K562 (cell line): ENCODE results near the gene MANBA. TPM values are rescaled to one million over a fixed set of nuclear protein-coding genes. Genes with fewer than 3 reads are reported as not detected.
A peak's percentile ranks its signal among the peaks of the same experiment; 100 is the strongest.

Experiments used
- COPS2 ChIP-seq: fragments of 450-650 bp; conservative IDR thresholded peaks from 2 replicates; pipeline ENCODE4 v1.6.1; 2016; ENCODE audit warnings: mild to moderate bottlenecking, moderate library complexity
- HLTF ChIP-seq: fragments of 450-650 bp; IDR thresholded peaks from 2 replicates; pipeline ENCODE4 v1.6.1; 2016
- HOXB6 ChIP-seq: fragments of 250-450 bp; sonication (Bioruptor Pico); IDR thresholded peaks from 2 replicates; pipeline ENCODE4 v1.5.1; 2022; ENCODE audit warnings: mild to moderate bottlenecking, borderline replicate concordance
- JUN ChIP-seq, 2 experiments: sonication (generic) in 1 of 2; formaldehyde crosslinking in 1 of 2; IDR thresholded peaks; 2 replicates each; pipeline versions ENCODE4 v1.6.1 to v1.8.0; 2012 to 2022; ENCODE audit warnings: borderline replicate concordance in 2 of 2, mild to moderate bottlenecking in 2 of 2, improper control_type of control experiment in 1 of 2, low read depth in 1 of 2, low read length in 1 of 2, missing genetic modification reagents in 1 of 2
- NFRKB ChIP-seq: fragments of 450-650 bp; IDR thresholded peaks from 2 replicates; pipeline ENCODE4 v1.6.1; 2016; ENCODE audit warnings: low read depth
- RAD21 ChIP-seq, 2 experiments: fragments of 250-450 bp in 1 of 2; fragments of 450-650 bp in 1 of 2; sonication (Bioruptor Pico) in 1 of 2; formaldehyde crosslinking in 1 of 2; IDR thresholded peaks in 1 of 2; conservative IDR thresholded peaks in 1 of 2; 2 replicates each; pipeline versions ENCODE4 v1.4.0 to v1.8.0; 2020 to 2022; ENCODE audit warnings: mild to moderate bottlenecking in 2 of 2, moderate library complexity in 1 of 2
- SNIP1 ChIP-seq: fragments of 450-650 bp; IDR thresholded peaks from 2 replicates; pipeline ENCODE4 v1.7.1; 2017; ENCODE audit warnings: low read depth, mild to moderate bottlenecking
- SREBF1 ChIP-seq: fragments of 150-350 bp; IDR thresholded peaks from 2 replicates; pipeline ENCODE4 v1.6.1; 2014; ENCODE audit warnings: antibody characterized with exemption, low read depth, low read length, borderline replicate concordance
- YBX1 ChIP-seq: fragments of 450-650 bp; IDR thresholded peaks from 2 replicates; pipeline ENCODE4 v1.7.1; 2016; ENCODE audit warnings: mild to moderate bottlenecking
- ZNF165 ChIP-seq: fragments of 250-450 bp; sonication (Bioruptor Pico); IDR thresholded peaks from 2 replicates; pipeline ENCODE4 v1.4.0; 2020; ENCODE audit warnings: borderline replicate concordance
- ZNF3 ChIP-seq: fragments of 250-450 bp; sonication (Bioruptor Pico); IDR thresholded peaks from 2 replicates; pipeline ENCODE4 v1.5.0; 2021; ENCODE audit warnings: mild to moderate bottlenecking, moderate library complexity
- ZNF445 ChIP-seq: fragments of 250-450 bp; sonication (Bioruptor Pico); IDR thresholded peaks from 2 replicates; pipeline ENCODE4 v1.4.0; 2020; ENCODE audit warnings: low read depth, mild to moderate bottlenecking, moderate library complexity
- ZNF644 ChIP-seq: fragments of 200-800 bp; sonication (Bioruptor generic); IDR thresholded peaks from 2 replicates; pipeline ENCODE4 v1.6.1; 2016; ENCODE audit warnings: low read depth, missing genetic modification characterization, missing compliant biosample characterization
- polyA plus RNA-seq, 8 experiments: library from polyadenylated mRNA; depleted of rRNA in 4 of 8; stranded (reverse) in 5 of 8; unstranded in 3 of 8; fragments of >200 nt; fragmentation: Nextera tagmentation in 2 of 8; fragmentation: Illumina TruSeq in 1 of 8; extraction: Ambion mirVana in 2 of 8; extraction: Trizol in 1 of 8; gene quantifications; 2 replicates each; pipeline versions ENCODE4 v1.2.1 to v1.2.3, GENCODE V29; 2011 to 2014; ENCODE audit warnings: inconsistent platforms in 1 of 8, missing spikeins in 1 of 8
- total RNA-seq, 7 experiments: library from RNA; depleted of rRNA in 6 of 7; stranded (reverse); fragments of >200 nt in 6 of 7; fragmentation: Illumina TruSeq in 2 of 7; extraction: Trizol in 2 of 7; gene quantifications; 2 replicates each; pipeline versions ENCODE4 v1.2.1 to v1.2.3, GENCODE V29; 2011 to 2021; ENCODE audit warnings: low replicate concordance in 1 of 7
- TF ChIP-seq, protein P1 (sequence below): fragments of 450-650 bp; formaldehyde crosslinking; IDR thresholded peaks from 2 replicates; pipeline ENCODE4 v1.4.0; 2022; ENCODE audit warnings: missing genetic modification characterization
- TF ChIP-seq, protein P2 (sequence below): fragments of 250-450 bp; sonication (Bioruptor Pico); IDR thresholded peaks from 2 replicates; pipeline ENCODE4 v1.8.0; 2021; ENCODE audit warnings: mild to moderate bottlenecking, moderate library complexity
- TF ChIP-seq, protein P3 (sequence below): fragments of 250-450 bp; sonication (Bioruptor Pico); IDR thresholded peaks from 2 replicates; pipeline ENCODE4 v1.4.0; 2020; ENCODE audit warnings: mild to moderate bottlenecking
- TF ChIP-seq, protein P4 (sequence below), 3 experiments: IDR thresholded peaks in 2 of 3; conservative IDR thresholded peaks in 1 of 3; 2 replicates each; pipeline ENCODE4 v1.5.1; 2011 to 2012; ENCODE audit warnings: low read length in 3 of 3, mild to moderate bottlenecking in 3 of 3, control low read depth in 2 of 3, improper control_type of control experiment in 1 of 3, inconsistent platforms in 1 of 3, low read depth in 1 of 3, mixed read lengths in 1 of 3, moderate library complexity in 1 of 3; ENCODE audit not compliant: insufficient read depth in 2 of 3
- TF ChIP-seq, protein P5 (sequence below): IDR thresholded peaks from 2 replicates; pipeline ENCODE4 v1.6.1; 2016; ENCODE audit warnings: missing genetic modification characterization, missing compliant biosample characterization

The MANBA gene
- total and polyA plus RNA-seq, 9 of the 15 experiments (the other 6 are each of a cell fraction or from before 2014, with no cell fraction given), result 1.8 to 12.9 (median 7.7) TPM

- TF ChIP-seq, protein P1, sequence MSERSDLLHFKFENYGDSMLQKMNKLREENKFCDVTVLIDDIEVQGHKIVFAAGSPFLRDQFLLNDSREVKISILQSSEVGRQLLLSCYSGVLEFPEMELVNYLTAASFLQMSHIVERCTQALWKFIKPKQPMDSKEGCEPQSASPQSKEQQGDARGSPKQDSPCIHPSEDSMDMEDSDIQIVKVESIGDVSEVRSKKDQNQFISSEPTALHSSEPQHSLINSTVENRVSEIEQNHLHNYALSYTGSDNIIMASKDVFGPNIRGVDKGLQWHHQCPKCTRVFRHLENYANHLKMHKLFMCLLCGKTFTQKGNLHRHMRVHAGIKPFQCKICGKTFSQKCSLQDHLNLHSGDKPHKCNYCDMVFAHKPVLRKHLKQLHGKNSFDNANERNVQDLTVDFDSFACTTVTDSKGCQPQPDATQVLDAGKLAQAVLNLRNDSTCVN, result peak; percentile 75; the same call in 1 of the 2 replicates
- TF ChIP-seq, protein P2, sequence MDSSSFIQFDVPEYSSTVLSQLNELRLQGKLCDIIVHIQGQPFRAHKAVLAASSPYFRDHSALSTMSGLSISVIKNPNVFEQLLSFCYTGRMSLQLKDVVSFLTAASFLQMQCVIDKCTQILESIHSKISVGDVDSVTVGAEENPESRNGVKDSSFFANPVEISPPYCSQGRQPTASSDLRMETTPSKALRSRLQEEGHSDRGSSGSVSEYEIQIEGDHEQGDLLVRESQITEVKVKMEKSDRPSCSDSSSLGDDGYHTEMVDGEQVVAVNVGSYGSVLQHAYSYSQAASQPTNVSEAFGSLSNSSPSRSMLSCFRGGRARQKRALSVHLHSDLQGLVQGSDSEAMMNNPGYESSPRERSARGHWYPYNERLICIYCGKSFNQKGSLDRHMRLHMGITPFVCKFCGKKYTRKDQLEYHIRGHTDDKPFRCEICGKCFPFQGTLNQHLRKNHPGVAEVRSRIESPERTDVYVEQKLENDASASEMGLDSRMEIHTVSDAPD, result no peak
- TF ChIP-seq JUN (IDR thresholded peaks at IDR 0.05; ENCODE audit: borderline replicate concordance, low read depth, low read length) (no peak), JUN (CRISPR knock-in tag; IDR thresholded peaks at IDR 0.05; ENCODE audit: borderline replicate concordance) (no peak), HOXB6 (CRISPR knock-in tag) (no peak), RAD21 (CRISPR knock-in tag; conservative IDR thresholded peaks at IDR 0.05 in 1 of 2, IDR thresholded peaks at IDR 0.05 in 1 of 2) (peak in 1 of 2 experiments; percentile 49; a peak in 3 of 4 replicates), ZNF165 (CRISPR knock-in tag) (no peak), YBX1 (0 out of 2 replicates have a peak, but pooled peaks have one; percentile 70), COPS2 (no peak), ZNF445 (CRISPR knock-in tag) (no peak), SNIP1 (0 out of 2 replicates have a peak, but pooled peaks have one; percentile 12), ZNF644 (no peak), ZNF3 (CRISPR knock-in tag) (no peak), NFRKB (0 out of 2 replicates have a peak, but pooled peaks have one; percentile 30), HLTF (0 out of 2 replicates have a peak, but pooled peaks have one; percentile 49), SREBF1 (no peak)
- TF ChIP-seq, protein P3, sequence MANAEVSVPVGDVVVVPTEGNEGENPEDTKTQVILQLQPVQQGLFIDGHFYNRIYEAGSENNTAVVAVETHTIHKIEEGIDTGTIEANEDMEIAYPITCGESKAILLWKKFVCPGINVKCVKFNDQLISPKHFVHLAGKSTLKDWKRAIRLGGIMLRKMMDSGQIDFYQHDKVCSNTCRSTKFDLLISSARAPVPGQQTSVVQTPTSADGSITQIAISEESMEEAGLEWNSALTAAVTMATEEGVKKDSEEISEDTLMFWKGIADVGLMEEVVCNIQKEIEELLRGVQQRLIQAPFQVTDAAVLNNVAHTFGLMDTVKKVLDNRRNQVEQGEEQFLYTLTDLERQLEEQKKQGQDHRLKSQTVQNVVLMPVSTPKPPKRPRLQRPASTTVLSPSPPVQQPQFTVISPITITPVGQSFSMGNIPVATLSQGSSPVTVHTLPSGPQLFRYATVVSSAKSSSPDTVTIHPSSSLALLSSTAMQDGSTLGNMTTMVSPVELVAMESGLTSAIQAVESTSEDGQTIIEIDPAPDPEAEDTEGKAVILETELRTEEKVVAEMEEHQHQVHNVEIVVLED, result no peak
- TF ChIP-seq, protein P4, sequence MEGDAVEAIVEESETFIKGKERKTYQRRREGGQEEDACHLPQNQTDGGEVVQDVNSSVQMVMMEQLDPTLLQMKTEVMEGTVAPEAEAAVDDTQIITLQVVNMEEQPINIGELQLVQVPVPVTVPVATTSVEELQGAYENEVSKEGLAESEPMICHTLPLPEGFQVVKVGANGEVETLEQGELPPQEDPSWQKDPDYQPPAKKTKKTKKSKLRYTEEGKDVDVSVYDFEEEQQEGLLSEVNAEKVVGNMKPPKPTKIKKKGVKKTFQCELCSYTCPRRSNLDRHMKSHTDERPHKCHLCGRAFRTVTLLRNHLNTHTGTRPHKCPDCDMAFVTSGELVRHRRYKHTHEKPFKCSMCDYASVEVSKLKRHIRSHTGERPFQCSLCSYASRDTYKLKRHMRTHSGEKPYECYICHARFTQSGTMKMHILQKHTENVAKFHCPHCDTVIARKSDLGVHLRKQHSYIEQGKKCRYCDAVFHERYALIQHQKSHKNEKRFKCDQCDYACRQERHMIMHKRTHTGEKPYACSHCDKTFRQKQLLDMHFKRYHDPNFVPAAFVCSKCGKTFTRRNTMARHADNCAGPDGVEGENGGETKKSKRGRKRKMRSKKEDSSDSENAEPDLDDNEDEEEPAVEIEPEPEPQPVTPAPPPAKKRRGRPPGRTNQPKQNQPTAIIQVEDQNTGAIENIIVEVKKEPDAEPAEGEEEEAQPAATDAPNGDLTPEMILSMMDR (IDR thresholded peaks at IDR 0.05 in 2 of 3, conservative IDR thresholded peaks at IDR 0.05 in 1 of 3; ENCODE audit: insufficient read depth in 2 of 3, low read depth in 1 of 3, low read length in 3 of 3), result peak; percentile 35 to 61 (median 47); a peak in 5 of 6 replicates
- TF ChIP-seq, protein P5, sequence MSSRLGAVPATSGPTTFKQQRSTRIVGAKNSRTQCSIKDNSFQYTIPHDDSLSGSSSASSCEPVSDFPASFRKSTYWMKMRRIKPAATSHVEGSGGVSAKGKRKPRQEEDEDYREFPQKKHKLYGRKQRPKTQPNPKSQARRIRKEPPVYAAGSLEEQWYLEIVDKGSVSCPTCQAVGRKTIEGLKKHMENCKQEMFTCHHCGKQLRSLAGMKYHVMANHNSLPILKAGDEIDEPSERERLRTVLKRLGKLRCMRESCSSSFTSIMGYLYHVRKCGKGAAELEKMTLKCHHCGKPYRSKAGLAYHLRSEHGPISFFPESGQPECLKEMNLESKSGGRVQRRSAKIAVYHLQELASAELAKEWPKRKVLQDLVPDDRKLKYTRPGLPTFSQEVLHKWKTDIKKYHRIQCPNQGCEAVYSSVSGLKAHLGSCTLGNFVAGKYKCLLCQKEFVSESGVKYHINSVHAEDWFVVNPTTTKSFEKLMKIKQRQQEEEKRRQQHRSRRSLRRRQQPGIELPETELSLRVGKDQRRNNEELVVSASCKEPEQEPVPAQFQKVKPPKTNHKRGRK (tag), result peak; percentile 97
Measured at GRCh38 chr4:102625232-102625930, 135.4 kb downstream of the MANBA start (continued).
